H54 (cell line): Measurements from ENCODE around the gene HOXD11.

Experiments used
- DNase-seq: peaks from one replicate; pipeline ENCODE4 v3.0.0; 2011; ENCODE audit warnings: low spot score, mixed read lengths; ENCODE audit not compliant: insufficient read length
- FAIRE-seq: peaks from 3 replicates; lab custom pipeline; 2011; peaks lifted over from hg19 to GRCh38; lab: Jason Lieb, UNC
- POLR2A ChIP-seq: IDR thresholded peaks from 2 replicates; pipeline ENCODE4 v1.6.1; 2011; ENCODE audit warnings: low read depth, mild to moderate bottlenecking, low read length

The HOXD11 gene

DNA sequence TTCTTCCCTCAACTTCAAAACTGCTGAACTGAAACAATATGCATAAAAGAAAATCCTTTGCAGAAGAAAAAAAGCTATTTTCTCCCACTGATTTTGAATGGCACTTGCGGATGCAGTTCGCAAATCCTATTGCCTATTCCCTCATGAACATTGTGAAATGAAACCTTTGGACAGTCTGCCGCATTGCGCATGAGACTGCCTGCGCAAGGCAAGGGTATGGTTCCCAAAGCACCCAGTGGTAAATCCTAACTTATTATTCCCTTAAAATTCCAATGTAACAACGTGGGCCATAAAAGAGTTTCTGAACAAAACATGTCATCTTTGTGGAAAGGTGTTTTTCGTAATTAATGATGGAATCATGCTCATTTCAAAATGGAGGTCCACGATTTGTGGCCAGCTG, 30.8 kb downstream of the HOXD11 start:
- TF ChIP-seq POLR2A, result no peak
- no peak for FAIRE-seq
- DNase-seq, result no peak

DNA sequence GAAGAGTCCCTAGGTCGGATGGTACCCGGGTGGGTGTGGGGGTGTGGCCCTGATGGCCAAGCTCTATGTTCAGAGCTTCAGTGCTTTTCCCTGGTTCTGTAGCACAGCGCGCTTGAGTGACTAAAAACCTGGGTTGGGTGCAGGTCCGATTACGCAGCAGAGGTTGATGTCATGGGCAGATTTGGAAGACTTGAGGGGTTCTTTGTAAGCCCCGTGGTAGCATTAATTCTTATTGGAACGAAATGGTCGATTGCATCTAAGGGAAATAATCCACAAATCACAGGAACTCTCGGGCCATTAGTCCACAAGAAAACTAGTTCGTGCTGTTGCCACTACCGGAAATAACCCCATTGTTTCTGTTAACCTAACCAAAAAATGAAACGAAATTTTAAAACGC, 31.4 kb downstream of the HOXD11 start:
- no peak for TF ChIP-seq POLR2A
- FAIRE-seq (no peak), DNase-seq (no peak)

DNA sequence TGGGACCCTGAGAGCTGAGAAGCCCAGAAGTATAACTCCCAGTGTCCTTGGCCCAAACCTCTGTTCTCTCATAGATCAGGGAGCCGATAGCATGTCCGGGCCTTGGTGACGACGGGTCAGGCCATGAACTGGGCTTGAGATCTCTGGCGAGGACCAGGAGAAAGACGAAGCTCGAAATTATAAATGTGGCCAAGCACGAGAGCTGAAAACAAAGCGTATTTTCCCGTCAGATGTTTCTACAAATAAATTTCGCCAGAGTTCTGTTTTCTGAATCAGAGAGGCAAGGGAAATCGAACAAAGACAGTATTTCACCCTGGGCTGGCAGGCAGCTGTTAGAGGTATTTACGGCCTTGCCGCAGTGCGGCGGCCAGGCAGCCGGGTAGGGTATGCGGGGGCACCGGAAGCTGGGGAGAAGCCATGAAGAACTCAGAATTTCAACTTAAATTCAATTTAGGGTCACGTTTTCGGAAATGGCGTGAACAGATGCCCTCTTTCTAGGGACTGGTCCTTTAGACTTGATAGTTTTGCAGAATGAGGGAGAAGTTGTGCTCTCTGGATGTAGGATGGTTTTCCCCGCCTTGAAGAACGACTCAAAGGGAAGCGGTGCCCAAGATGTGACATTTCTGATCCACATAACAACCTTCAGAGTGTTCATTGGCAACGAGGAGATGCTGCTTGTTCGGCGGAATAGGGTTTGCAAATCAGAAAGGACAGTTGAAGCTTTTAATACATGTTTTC, 32.0 kb downstream of the HOXD11 start:
- no peak for DNase-seq
- no peak for TF ChIP-seq POLR2A
- no peak for FAIRE-seq

DNA sequence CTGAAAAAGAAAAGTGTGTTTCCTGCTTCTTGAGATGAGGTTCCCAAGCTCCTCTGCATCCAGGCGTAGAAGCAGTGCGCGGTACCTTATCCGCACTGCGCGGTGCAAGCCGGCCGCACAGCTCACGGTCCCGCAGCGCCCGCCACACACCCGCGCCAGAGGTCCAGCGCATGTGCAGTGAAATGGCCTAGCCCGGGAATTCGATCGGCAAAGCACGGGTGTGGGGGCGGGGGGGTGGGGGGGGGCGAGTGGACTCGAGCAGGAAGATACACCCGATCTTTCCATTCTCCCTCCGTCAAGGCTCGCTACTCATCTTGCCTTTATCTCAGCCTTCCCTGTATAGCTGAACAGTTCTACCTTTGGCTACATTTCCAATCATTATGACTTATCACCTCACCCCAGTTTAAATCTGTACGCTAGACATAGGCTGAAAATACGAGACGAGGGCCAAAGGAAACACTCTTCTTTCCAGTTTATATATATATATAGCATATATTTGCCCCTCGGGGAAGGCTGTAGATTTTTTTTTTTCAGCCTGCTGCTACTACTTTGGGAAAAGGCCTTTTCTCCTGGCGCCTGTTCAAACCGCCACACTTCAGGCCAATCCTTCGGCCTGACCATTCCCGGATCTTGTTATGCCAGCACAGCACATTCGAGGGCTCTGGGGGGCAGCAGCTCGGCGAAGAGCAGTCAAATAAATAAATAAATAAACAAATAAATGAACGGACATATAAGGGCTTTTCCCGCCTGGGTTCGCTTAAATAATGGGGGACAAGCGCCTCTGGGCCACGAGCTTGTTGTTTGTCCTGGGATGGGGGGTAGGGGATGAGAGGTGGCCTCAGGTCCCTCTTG, 32.8 kb downstream of the HOXD11 start:
- no peak for TF ChIP-seq POLR2A
- no peak for FAIRE-seq

DNA sequence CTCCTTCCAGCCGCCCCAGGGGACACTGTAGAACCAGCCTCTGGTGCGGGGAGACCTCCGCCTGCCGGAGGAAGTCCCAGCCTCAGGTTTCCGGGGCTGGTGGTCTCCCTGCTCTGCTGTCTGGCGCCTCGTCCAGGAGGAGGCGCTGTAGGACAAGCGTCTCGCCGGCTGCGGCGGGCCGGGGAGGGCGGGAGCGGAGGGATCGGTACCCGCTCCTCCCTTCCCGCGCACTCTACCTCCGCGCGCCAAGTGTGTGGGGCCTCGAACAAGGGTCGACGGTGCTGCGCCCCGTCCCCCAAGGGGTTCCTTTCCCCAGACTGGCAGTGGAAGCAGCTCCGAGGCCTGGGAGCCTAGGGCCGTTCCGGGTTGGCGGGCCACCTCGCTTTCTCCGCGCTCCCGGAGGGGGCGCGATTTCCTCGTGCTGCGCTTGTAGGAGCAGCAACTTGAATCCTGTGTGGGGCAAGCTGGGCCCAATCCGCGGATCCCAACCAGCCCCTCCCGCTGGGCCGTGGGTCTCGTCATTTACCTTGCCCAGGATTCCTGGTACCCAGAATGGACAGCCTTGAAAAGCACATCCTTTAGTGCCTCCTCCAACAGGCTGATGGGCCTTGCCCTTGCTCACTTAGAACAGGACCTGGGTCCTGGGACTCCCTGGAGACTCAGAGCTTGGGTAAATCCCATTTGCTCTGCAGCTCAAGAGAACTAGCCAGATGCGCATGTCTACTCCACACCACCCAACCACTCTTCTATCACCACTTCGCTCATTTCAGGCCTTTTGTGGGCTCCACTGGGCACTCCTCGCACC, 33.6 kb downstream of the HOXD11 start:
- peak; percentile 15; the same call in 1 of the 2 replicates for TF ChIP-seq POLR2A
- peak; percentile 59 for DNase-seq
- FAIRE-seq, result no peak

More for the DNA sequence above, 32.8 kb downstream of the HOXD11 start:
- no peak for DNase-seq

GRCh38 chr2:176142281-176142680, 35.2 kb downstream of the HOXD11 start:
- FAIRE-seq (no peak), DNase-seq (no peak)
- no peak for TF ChIP-seq POLR2A

GRCh38 chr2:176145085-176145969, 38.2 kb downstream of the HOXD11 start:
- DNase-seq (no peak), FAIRE-seq (no peak)
- TF ChIP-seq POLR2A, result no peak

- no peak for DNase-seq
- no peak for FAIRE-seq
- TF ChIP-seq POLR2A, result no peak
Observed at GRCh38 chr2:176146101-176146500, 39.0 kb downstream of the HOXD11 start.

- FAIRE-seq, result no peak
Observed at GRCh38 chr2:176146645-176147044, 39.6 kb downstream of the HOXD11 start.

DNA sequence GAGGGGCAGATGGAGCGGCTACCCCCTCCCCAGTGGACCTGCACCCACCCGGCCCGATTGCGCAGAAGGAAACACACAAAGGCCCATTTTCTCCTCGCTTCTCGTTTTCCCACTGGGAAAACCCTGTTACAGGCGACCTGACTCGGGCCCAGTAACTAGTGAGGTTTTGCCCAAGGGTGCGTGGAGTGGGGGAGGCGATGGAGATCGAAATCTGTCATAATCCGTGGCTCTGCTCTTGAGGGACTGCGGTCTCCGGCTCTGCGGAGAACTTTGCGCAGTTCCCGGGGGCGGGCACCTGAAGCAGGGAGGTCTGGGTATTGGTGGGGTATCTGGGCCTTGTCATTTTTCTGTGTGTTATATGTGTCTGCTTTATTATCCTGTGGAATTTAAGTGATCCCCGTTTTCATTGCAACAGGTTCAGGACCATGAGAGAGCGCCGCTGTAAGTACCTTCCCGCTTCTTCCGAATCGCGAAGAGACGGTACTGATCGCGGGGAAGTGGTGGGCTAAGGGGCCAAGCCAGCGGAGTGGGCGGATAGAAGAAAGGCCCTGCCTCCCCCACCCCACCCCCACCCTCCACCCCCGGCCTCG, 40.2 kb downstream of the HOXD11 start:
- FAIRE-seq, result no peak
- no peak for DNase-seq
- TF ChIP-seq POLR2A, result no peak

More at GRCh38 chr2:176146645-176147044, 39.6 kb downstream of the HOXD11 start:
- TF ChIP-seq POLR2A, result no peak
- DNase-seq, result no peak

DNA sequence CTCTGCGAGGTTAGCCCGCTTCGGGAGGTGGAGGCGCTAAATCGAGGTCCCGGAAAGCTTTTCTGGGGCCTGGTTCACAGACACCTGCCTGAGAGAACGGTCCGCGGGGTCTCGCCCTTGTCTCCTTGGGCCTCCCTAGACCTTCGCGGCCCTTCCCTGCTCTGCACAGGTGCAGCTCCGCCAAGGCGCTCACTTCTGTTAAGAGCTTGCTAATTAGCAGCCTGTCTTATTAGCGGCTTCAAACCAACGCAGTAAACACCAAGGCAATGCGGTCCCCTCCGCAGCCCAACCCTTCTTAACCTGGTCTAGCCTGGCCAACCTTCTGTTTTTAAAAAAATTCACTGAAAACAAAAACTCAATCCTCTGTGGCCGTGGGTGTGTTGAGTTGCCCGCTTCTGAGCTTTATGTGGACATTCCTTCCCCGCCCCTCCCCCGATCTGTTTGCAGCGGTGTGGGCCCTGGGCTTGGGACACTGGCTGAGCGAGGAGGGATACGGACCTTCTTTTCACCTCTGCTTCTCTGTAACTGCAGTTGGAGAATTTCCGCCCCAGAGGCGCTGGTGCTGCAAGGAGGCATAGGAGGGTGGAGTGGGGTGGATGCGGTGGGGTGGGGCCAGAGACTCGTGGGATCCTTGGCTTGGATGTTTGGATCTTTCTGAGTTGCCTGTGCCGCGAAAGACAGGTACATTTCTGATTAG, 40.9 kb downstream of the HOXD11 start:
- FAIRE-seq (no peak), DNase-seq (no peak)
- TF ChIP-seq POLR2A, result no peak

DNA sequence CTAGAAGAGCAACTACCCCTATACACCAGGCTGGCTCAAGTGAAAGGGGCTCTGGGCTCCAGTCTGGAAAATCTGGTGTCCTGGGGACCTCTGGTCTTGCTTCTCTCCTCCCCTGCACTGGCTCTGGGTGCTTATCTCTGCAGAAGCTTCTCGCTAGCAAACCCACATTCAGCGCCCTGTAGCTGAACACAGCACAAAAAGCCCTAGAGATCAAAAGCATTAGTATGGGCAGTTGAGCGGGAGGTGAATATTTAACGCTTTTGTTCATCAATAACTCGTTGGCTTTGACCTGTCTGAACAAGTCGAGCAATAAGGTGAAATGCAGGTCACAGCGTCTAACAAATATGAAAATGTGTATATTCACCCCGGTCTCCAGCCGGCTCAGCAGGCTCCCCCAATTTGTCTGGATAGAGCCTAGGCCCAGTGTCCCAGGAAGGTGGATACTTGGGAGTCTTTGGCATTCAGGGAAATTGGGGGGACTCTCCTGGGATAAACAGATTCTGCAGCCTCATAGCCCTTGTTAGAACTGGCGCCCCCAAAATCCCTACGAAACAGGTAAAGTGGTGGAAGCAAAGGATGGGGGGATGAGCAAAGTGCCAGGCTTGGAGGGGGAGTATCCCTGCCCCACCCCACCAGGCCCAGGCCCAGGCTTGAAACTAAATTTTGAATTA, 41.8 kb downstream of the HOXD11 start:
- FAIRE-seq, result no peak
- DNase-seq, result no peak
- no peak for TF ChIP-seq POLR2A
